Activated T-cell treated with anti-CD3 and anti-CD28 coated beads for 4 hours (primary cell): ENCODE data around the gene CNOT1.
A peak's percentile ranks its signal among the peaks of the same experiment; 100 is the strongest.
"Not testable (repeated sequence)": the region's sequence is repeated elsewhere in the genome, so short reads cannot be mapped to it uniquely, and the experiment has no call there.

Experiments used
- DNase-seq: peaks from one replicate; pipeline ENCODE4 v3.0.0-alpha.2; 2020

Gene CNOT1

GRCh38 chr16:58629733-58630640 lies at the start of gene CNOT1:
CNOT1 (minus strand) TSS chr16:58629826; CDS start chr16:58599337, 30,489 bp downstream.
- peak; percentile 93 for DNase-seq

- no peak for DNase-seq
Observed at GRCh38 chr16:58678716-58679115, 49.1 kb upstream of the CNOT1 start.

- no peak for DNase-seq
Observed at GRCh38 chr16:58678269-58678668, 48.6 kb upstream of the CNOT1 start.

GRCh38 chr16:58670946-58671583 lies 41.4 kb upstream of the CNOT1 start:
- DNase-seq = no peak

GRCh38 chr16:58670177-58670576 lies 40.6 kb upstream of the CNOT1 start:
- DNase-seq = no peak

- DNase-seq = no peak
Observed at GRCh38 chr16:58665200-58665599, 35.6 kb upstream of the CNOT1 start.

- DNase-seq = no peak
Observed at GRCh38 chr16:58661199-58661830, 31.7 kb upstream of the CNOT1 start.

- DNase-seq = not testable (repeated sequence)
Observed at GRCh38 chr16:58659911-58660310, 30.3 kb upstream of the CNOT1 start.

- DNase-seq = no peak
Observed at GRCh38 chr16:58658796-58659211, 29.2 kb upstream of the CNOT1 start.

- no peak for DNase-seq
Observed at GRCh38 chr16:58656899-58657298, 27.3 kb upstream of the CNOT1 start.

- DNase-seq = no peak
Observed at GRCh38 chr16:58655215-58655596, 25.6 kb upstream of the CNOT1 start.

- DNase-seq = no peak
Observed at GRCh38 chr16:58654560-58655214, 25.1 kb upstream of the CNOT1 start.

GRCh38 chr16:58652741-58653140 lies 23.1 kb upstream of the CNOT1 start:
- DNase-seq = no peak

- DNase-seq = no peak
Observed at GRCh38 chr16:58651965-58652348, 22.3 kb upstream of the CNOT1 start.

- DNase-seq = no peak
Observed at GRCh38 chr16:58649707-58650106, 20.1 kb upstream of the CNOT1 start.

GRCh38 chr16:58647107-58647506 lies 17.5 kb upstream of the CNOT1 start:
- DNase-seq = no peak

GRCh38 chr16:58644765-58645487 lies 15.3 kb upstream of the CNOT1 start:
- no peak for DNase-seq

- no peak for DNase-seq
Observed at GRCh38 chr16:58644108-58644507, 14.5 kb upstream of the CNOT1 start.

GRCh38 chr16:58640949-58641348 lies 11.3 kb upstream of the CNOT1 start:
- DNase-seq = no peak

GRCh38 chr16:58639836-58640235 lies 10.2 kb upstream of the CNOT1 start:
- no peak for DNase-seq

- no peak for DNase-seq
Observed at GRCh38 chr16:58639230-58639629, 9.6 kb upstream of the CNOT1 start.
